HepG2 (cell line): ENCODE measurements around the gene ST8SIA3. TPM values are rescaled to one million over a fixed set of nuclear protein-coding genes. Genes with fewer than 3 reads are reported as not detected.

Experiments
- ATAC-seq: fragments of 200-7000 bp; cut with Tn5 transposase; 3 replicates; pipeline ENCODE4 v1.9.1; 2020; ENCODE audit warnings: mild to moderate bottlenecking, moderate library complexity
- BruUV-seq: library from RNA; stranded (reverse); fragments of 400-500 nt; replicated peaks from 2 replicates; lab custom pipeline; 2021; lab: Mats Ljungman, UMichigan
- CTCF ChIA-PET: fragments of 300-600 bp; formaldehyde crosslinking; extraction: SDS; loops from one replicate; lab custom pipeline; 2021; ENCODE audit warnings: low total read pairs, inconsistent platforms, low intra/inter-chr PET ratio; lab: Yijun Ruan, JAX
- POLR2A ChIA-PET: fragments of 350-600 bp; sonication (Branson Sonifier 250); formaldehyde crosslinking; loops from one replicate; lab custom pipeline; 2020; ENCODE audit warnings: antibody characterized with exemption, inconsistent platforms; lab: Yijun Ruan, JAX
- DNase-seq: peaks from one replicate; pipeline ENCODE4 v3.0.0-alpha.2; 2015; ENCODE audit warnings: low spot score
- FAIRE-seq: peaks from 3 replicates; lab custom pipeline; 2011; peaks lifted over from hg19 to GRCh38; lab: Jason Lieb, UNC
- H2AFZ ChIP-seq: one replicate; pipeline ENCODE4 v1.6.1; 2011; ENCODE audit warnings: low read length, inconsistent platforms
- H3K27ac ChIP-seq: fragments of 300-600 bp; 3 replicates; pipeline ENCODE4 v1.8.0; 2011; ENCODE audit warnings: mixed run types, mild to moderate bottlenecking, mixed read lengths, low read length, inconsistent platforms; ENCODE audit not compliant: insufficient read depth; ENCODE audit errors: extremely low read length
- H3K27me3 ChIP-seq, 2 experiments: fragments of 200-600 bp in 1 of 2; 2 replicates in 1 of 2; 3 replicates in 1 of 2; pipeline versions ENCODE4 v1.6.0 to v1.8.0; 2011; ENCODE audit warnings: low read length in 2 of 2, mild to moderate bottlenecking in 2 of 2, moderate library complexity in 2 of 2, inconsistent platforms in 1 of 2; ENCODE audit not compliant: insufficient read depth in 2 of 2, control insufficient read depth in 1 of 2
- H3K36me3 ChIP-seq, 2 experiments: fragments of 200-600 bp in 1 of 2; replicated peaks in 1 of 2; 2 replicates in 1 of 2; 3 replicates in 1 of 2; pipeline versions ENCODE4 v1.5.1 to v1.8.0; 2011; ENCODE audit warnings: low read length in 2 of 2, inconsistent platforms in 1 of 2; ENCODE audit not compliant: insufficient read depth in 2 of 2, control insufficient read depth in 1 of 2
- H3K4me1 ChIP-seq: 2 replicates; pipeline ENCODE4 v1.5.1; 2012; ENCODE audit warnings: low read length, inconsistent platforms; ENCODE audit not compliant: insufficient read depth
- H3K4me2 ChIP-seq: 2 replicates; pipeline ENCODE4 v1.6.0; 2011; ENCODE audit warnings: low read depth, low read length, inconsistent platforms
- H3K4me3 ChIP-seq, 3 experiments: fragments of 200-600 bp in 1 of 3; sonication (generic), shearing (Covaris generic) in 1 of 3; replicated peaks in 1 of 3; 2 replicates each; pipeline ENCODE4 v1.5.1; 2011 to 2016; ENCODE audit warnings: low read length in 3 of 3, inconsistent platforms in 2 of 3, low read depth in 2 of 3, mild to moderate bottlenecking in 2 of 3, control low read depth in 1 of 3, mixed read lengths in 1 of 3; ENCODE audit not compliant: insufficient read depth in 1 of 3
- H3K79me2 ChIP-seq: one replicate; pipeline ENCODE4 v1.6.1; 2011; ENCODE audit warnings: low read length, inconsistent platforms; ENCODE audit not compliant: insufficient read depth
- H3K9ac ChIP-seq: 2 replicates; pipeline ENCODE4 v1.6.0; 2011; ENCODE audit warnings: mild to moderate bottlenecking, low read depth, low read length, inconsistent platforms; ENCODE audit not compliant: insufficient read depth
- H3K9me3 ChIP-seq: 2 replicates; pipeline ENCODE4 v1.5.1; 2012; ENCODE audit warnings: mild to moderate bottlenecking, low read length
- H4K20me1 ChIP-seq: 2 replicates; pipeline ENCODE4 v1.6.0; 2011; ENCODE audit warnings: inconsistent platforms, mild to moderate bottlenecking, low read length, moderate library complexity; ENCODE audit not compliant: insufficient read depth
- BHLHE40 ChIP-seq: IDR thresholded peaks from 2 replicates; pipeline ENCODE4 v1.6.1; 2011; ENCODE audit warnings: low read length, improper control_type of control experiment
- ELF3 ChIP-seq: IDR thresholded peaks from 2 replicates; pipeline ENCODE4 v1.6.1; 2016; ENCODE audit warnings: missing genetic modification reagents, missing compliant biosample characterization
- FOXO4 ChIP-seq: sonication (generic); formaldehyde crosslinking; conservative IDR thresholded peaks from 2 replicates; pipeline ENCODE4 v1.8.1; 2023; ENCODE audit warnings: missing genetic modification reagents
- KAT2B ChIP-seq: fragments of 150-350 bp; IDR thresholded peaks from 2 replicates; pipeline ENCODE4 v1.6.1; 2014; ENCODE audit warnings: low read depth, low read length, borderline replicate concordance
- ZNF432 ChIP-seq: sonication (generic); formaldehyde crosslinking; IDR thresholded peaks from 2 replicates; pipeline ENCODE4 v1.5.0; 2020; ENCODE audit warnings: missing genetic modification reagents, mild to moderate bottlenecking, borderline replicate concordance
- WGBS: methylation state at CpG from one replicate; pipeline ENCODE4 v1.1.6; 2017; ENCODE audit warnings: low lambda C conversion rate; 5-methylcytosine and 5-hydroxymethylcytosine counted together
- in situ Hi-C: cut with HindIII; loops from 2 replicates; pipeline ENCODE4 v1.10.0; 2017; ENCODE audit warnings: low pct_unique_long_range_greater_than_20kb; ENCODE audit not compliant: extremely low pct_ligation_motif_present
- intact Hi-C: fragments of 100-400 bp; cut with micrococcal nuclease; formaldehyde crosslinking; loops from one replicate; pipeline ENCODE4 v1.10.0; 2022; ENCODE audit not compliant: unreplicated experiment
- polyA plus RNA-seq, 8 experiments: library from polyadenylated mRNA; depleted of rRNA in 3 of 8; stranded (reverse) in 7 of 8; unstranded in 1 of 8; fragments of >200 nt; fragmentation: Illumina TruSeq in 4 of 8; extraction: Trizol in 4 of 8; gene quantifications; 2 replicates each; pipeline versions ENCODE4 v1.2.1 to v1.2.3, GENCODE V29; 2011 to 2016; ENCODE audit warnings: low read depth in 4 of 8, missing spikeins in 1 of 8, mixed read lengths in 1 of 8; ENCODE audit not compliant: insufficient read depth in 1 of 8
- total RNA-seq, 5 experiments: library from RNA; depleted of rRNA; stranded (reverse); fragments of >200 nt; fragmentation: Illumina TruSeq; extraction: Trizol; gene quantifications; 2 replicates each; pipeline ENCODE4 v1.2.3, GENCODE V29; 2016; ENCODE audit warnings: low read depth in 1 of 5
- TF ChIP-seq, protein P1 (sequence below): sonication (generic); formaldehyde crosslinking; IDR thresholded peaks from 2 replicates; pipeline ENCODE4 v1.9.0; 2021; ENCODE audit warnings: mild to moderate bottlenecking, missing genetic modification reagents

ST8SIA3 gene
- total and polyA plus RNA-seq, 2 of the 13 experiments (the other 11 are each of a cell fraction or from before 2014, with no cell fraction given): not detected

GRCh38 chr18:57326718-57327323 is 25.5 kb upstream of the ST8SIA3 start (continued):
- TF ChIP-seq, protein P1, sequence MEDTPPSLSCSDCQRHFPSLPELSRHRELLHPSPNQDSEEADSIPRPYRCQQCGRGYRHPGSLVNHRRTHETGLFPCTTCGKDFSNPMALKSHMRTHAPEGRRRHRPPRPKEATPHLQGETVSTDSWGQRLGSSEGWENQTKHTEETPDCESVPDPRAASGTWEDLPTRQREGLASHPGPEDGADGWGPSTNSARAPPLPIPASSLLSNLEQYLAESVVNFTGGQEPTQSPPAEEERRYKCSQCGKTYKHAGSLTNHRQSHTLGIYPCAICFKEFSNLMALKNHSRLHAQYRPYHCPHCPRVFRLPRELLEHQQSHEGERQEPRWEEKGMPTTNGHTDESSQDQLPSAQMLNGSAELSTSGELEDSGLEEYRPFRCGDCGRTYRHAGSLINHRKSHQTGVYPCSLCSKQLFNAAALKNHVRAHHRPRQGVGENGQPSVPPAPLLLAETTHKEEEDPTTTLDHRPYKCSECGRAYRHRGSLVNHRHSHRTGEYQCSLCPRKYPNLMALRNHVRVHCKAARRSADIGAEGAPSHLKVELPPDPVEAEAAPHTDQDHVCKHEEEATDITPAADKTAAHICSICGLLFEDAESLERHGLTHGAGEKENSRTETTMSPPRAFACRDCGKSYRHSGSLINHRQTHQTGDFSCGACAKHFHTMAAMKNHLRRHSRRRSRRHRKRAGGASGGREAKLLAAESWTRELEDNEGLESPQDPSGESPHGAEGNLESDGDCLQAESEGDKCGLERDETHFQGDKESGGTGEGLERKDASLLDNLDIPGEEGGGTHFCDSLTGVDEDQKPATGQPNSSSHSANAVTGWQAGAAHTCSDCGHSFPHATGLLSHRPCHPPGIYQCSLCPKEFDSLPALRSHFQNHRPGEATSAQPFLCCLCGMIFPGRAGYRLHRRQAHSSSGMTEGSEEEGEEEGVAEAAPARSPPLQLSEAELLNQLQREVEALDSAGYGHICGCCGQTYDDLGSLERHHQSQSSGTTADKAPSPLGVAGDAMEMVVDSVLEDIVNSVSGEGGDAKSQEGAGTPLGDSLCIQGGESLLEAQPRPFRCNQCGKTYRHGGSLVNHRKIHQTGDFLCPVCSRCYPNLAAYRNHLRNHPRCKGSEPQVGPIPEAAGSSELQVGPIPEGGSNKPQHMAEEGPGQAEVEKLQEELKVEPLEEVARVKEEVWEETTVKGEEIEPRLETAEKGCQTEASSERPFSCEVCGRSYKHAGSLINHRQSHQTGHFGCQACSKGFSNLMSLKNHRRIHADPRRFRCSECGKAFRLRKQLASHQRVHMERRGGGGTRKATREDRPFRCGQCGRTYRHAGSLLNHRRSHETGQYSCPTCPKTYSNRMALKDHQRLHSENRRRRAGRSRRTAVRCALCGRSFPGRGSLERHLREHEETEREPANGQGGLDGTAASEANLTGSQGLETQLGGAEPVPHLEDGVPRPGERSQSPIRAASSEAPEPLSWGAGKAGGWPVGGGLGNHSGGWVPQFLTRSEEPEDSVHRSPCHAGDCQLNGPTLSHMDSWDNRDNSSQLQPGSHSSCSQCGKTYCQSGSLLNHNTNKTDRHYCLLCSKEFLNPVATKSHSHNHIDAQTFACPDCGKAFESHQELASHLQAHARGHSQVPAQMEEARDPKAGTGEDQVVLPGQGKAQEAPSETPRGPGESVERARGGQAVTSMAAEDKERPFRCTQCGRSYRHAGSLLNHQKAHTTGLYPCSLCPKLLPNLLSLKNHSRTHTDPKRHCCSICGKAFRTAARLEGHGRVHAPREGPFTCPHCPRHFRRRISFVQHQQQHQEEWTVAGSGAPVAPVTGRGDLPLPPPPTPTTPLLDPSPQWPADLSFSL (CRISPR knock-in tag): no peak
- no peak for TF ChIP-seq BHLHE40

- no peak overlapping the region for H3K27ac ChIP-seq
- H3K4me2 ChIP-seq: no peak overlapping the region
- FAIRE-seq (no peak), DNase-seq (no peak), ATAC-seq (no peak)
- no peaks in the 10 kb centered on the region for H3K36me3 ChIP-seq
- intact Hi-C loops: no loop called here
- in situ Hi-C loops: no loop called here
- peaks cover 0 to 2% of the 10 kb centered on the region in 2 experiments; a peak in 3 of 5 replicates for H3K27me3 ChIP-seq
- no peak for TF ChIP-seq ZNF432 (CRISPR knock-in tag)
- TF ChIP-seq KAT2B: peak; percentile 97
- no peak for TF ChIP-seq FOXO4
- no peak for TF ChIP-seq ELF3 (CRISPR knock-in tag)
- H4K20me1 ChIP-seq: no peaks in the 10 kb centered on the region
- no peaks in the 10 kb centered on the region for H3K4me1 ChIP-seq
- H3K9me3 ChIP-seq: no peaks in the 10 kb centered on the region
- ChIA-PET CTCF (no interaction called here), POLR2A (no interaction called here)
- H2AFZ ChIP-seq: no peak overlapping the region
- no peak overlapping the region for H3K4me3 ChIP-seq
- no TSS peak for BruUV-seq
- no peak overlapping the region for H3K9ac ChIP-seq
- 4% methylated on average over 3 of the region's 3 CpGs for WGBS
- no peaks in the 10 kb centered on the region for H3K79me2 ChIP-seq
These were observed 23.7 kb upstream of the ST8SIA3 start for GRCh38 chr18:57328665-57329064.
